HG03469 (cell line): ENCODE results near the gene C3orf18.

Experiments
- ATAC-seq: cut with Tn5 transposase; IDR thresholded peaks from one replicate; pipeline ENCODE4 v1.9.1; 2021; ENCODE audit warnings: mild to moderate bottlenecking, moderate library complexity, moderate number of reproducible peaks; ENCODE audit not compliant: unreplicated experiment

The C3orf18 gene

DNA sequence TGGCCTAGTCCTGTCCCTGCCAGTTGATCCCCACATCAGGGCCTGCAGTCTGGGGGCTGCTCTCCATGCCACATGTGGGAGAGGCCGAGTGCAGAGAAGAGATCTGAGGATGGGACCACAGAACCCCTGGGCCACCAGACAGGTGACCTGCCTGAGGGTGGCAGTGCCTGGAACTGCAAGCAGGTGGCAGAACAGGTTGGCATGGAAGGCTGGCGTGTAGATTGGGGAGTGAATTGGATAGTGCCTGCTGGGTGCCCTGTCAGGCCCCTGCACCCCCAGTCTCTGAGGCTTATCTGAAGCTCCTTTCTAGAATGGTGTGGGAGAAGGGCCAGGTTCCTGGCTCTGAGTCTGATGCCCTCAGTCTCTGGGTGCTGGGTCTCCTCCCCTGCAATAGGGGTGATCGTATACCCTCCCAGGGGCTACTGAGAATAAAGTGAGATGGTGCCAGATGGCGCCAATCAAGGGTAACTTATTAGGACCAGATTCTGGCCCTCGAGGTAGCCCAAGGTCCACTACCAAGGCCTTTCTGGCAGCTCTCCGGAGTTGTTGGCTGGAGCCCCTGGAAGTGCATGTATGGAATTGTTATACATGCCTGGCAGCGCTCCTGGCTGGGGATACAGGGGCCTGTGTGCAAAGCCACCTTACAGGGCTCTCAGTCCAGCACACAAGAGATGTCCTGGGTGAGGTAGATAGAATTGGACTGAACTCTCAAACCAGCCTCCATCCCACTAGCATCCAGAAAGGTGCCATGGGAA lies 15.7 kb downstream of the C3orf18 start:
- ATAC-seq: no peak

DNA sequence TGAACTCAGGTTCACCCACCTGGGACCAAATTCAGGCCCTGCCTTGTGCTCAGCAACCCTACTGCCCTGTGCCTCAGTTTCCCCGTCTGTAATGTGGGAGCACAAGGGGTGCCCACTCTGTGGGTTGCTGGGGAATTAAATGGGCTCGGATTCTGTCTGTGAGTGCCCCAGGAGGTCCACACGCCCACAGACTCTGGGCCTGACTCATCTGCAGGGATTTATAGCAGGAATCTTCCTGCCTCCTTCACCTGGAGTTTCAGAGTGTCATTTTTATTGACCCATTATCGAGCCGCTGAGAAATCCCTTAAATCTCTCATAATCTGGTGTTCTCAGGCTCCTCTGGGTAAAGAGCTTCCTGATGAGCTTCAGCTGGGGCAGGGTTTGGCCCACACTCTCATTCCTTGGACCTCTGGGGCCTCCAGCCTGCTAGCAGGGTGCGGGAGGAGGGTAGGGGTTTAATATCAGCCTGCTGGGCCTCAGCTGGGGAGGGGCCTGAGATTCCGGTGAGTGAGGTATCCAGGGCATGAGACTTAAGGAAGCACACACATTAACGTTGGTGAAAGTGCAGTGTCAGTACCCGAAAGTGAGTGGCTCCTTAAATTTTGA lies 16.4 kb downstream of the C3orf18 start:
- no peak for ATAC-seq

DNA sequence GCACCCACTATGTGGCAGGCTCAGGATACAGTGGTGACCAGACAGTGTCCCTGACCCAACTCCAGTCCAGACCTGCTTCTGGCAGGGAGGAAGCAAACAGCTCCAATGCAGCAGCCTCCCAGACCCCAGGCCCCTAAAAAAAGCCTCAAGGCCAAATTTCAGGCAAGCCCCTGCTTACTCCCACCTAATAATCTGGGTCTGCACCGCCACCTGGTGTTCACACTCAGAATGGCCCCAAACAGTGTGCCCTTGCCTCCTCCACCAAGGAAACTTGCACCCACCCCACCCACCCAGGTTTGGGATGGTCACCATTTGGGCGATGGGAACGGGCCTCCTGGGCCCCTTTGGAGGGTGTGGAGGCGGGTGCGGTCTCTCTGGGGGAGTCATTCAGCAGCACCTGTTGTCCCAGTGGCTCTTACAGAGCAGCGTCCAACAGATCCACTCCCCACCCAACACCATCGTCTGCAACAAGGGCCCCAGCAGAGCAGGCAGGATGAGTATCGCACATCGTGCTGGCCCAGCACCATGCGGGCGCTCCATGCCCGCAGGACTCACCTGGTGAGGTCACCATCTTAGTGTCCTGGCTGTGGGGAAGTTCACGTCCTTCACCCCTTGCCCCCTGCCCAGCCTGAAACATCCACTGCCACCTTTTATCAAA lies 17.3 kb downstream of the C3orf18 start:
- no peak for ATAC-seq

DNA sequence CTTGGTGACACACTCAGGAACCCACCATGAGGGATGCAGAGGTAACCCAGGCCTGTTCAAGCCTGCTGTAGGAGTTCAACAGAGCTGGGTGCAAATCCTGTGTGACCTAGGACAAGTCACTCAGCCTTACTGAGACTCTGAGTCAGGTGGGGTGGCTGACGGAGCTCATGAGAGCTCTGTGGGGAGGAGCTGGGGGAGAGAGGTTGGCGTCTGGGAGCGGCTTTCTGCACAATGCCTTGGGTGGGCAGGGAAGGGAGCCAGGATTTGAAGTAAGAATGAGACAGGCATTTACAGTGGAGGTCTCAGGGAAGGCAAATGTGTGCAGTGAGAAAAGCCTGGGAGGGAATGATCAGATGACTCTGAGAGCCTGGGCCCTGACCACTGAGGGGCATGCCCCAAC lies 18.3 kb downstream of the C3orf18 start:
- no peak for ATAC-seq

DNA sequence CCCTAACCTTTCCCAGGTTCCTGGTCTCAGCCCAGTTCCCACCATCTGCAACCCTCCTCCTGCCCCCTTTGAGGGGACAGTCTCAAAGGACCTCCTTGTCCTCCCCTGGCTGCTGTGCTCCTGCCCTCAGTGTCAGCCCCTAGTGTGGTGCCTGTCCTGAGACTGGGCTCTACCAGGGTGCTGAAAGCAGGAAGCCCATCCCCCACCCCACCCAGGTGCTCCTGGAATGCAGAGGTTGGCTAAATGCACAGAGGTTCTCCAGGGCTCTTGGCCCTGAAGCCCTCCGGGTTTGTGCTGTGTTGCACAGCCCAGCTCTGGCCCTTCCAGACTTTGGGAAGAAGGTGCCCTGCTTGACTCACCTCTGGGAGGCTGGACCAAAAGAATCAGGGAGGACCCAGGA lies 21.8 kb downstream of the C3orf18 start:
- ATAC-seq: no peak

DNA sequence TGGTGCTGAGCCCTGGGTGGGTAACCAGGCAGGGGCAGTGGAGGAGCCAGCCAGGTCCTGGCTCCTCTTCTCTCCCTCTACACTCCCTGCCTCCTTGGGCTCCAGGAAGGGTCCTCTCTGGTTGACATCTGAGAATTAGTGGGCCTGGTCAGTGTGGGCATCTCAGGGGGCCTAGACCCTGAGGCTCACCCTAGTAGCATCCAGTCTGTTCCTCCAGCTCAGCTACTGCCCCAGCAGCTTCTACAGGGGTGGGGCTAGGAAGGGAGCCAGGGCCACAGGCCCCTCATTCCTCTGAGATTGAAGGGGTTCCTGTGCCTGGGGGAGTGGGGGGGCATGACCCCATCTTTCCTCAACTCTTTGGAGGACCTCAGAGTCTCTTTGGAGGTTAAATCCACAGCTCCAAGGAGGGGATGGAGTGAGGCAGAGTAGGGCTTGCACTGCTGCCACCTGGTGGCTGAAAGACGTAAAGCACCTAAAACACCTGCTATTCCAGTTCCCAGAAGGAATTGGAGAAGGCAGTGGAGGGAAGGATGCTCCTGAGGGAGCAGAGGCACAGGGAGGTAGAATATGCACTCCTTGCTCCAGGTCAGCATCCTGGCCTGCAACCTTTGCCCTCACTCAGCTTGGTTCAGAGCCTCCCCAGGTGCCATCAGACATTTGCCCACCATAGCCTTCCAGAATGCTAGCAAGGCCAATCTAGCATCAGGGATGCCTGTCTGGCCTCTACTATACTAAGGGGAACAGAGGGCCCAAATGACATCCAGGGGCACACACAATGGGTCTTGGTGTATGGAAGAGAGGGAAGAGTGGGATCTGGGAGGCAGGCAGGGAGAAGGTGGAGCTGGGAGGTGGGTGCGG lies 25.1 kb downstream of the C3orf18 start:
- ATAC-seq: no peak

DNA sequence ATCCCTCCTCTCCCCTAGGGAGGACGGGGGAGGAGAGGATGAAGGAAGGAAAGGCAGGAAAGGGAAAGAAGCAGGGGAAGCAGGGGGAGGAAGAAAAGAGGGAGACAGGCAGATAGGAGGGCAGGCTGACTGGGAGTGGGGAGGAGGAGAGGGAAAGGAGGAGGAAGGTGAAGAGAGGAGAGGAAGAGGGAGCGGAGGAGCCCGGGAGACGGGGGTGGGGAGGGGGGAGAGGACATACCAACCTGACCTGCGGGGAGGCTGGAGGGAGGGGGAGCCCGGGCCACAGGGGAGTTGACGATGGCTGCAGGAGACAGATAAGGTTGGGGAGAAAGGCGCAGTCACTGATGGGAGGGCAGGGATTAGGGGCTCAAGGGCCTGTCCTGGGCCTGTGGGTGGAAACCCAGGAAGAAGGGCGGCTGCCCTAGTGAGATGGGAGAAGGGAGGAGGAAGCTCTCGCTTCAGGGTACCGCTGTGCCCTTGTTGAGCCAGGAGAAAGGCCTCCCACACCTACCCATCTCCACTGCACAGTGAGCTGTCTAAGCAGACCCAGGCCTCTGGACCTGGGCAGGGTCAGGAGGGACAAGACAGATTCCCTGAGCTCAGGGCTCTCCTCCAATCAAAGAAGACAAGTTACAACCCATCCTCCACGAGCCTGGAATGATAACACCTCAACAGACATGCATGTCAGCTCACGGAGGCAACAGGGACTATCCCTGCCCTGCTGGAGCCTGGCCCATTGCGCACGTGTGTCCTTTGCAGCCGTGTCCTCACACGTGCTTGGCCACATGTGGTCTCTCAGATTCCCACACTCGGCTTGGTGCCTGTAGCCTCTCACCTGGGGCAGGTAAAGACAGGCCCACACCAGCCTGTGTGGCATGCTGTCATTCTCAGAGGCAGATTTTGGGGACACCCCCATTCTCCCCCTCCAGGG lies 27.9 kb downstream of the C3orf18 start:
- no peak for ATAC-seq

DNA sequence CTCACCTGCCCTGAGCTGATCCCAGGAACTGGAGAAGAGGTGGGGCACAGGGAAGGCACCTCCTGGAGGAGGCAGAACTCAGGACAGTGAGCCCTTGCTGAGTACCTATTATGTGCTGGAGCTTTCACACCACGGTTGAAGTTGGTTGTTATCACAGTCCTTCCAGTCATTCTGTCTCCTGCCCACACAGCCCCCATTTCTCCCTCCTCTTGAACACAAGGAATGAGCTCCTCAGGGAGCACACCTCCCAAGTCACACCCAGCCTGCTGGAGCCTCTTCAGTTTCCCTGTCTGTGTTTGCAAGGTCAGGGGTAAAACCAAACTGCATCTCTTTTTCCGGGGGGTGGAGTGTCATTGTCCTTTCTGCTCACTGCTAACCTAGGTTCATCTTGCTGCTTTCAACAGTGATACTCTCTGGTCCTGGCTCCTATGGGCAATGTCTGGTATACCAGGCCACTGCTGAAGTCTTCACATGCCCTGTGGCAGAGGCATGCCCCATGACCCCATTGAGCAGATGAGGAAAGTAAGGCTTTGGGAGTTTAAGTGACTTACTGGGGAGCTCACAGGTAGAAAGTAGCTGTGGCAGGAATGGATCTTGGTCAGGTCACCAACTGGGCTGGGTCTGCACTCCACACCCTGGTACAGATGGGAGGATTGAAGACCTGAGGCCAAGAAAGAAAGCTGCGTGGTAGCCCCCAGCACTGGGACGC lies 30.0 kb downstream of the C3orf18 start:
- ATAC-seq: no peak

DNA sequence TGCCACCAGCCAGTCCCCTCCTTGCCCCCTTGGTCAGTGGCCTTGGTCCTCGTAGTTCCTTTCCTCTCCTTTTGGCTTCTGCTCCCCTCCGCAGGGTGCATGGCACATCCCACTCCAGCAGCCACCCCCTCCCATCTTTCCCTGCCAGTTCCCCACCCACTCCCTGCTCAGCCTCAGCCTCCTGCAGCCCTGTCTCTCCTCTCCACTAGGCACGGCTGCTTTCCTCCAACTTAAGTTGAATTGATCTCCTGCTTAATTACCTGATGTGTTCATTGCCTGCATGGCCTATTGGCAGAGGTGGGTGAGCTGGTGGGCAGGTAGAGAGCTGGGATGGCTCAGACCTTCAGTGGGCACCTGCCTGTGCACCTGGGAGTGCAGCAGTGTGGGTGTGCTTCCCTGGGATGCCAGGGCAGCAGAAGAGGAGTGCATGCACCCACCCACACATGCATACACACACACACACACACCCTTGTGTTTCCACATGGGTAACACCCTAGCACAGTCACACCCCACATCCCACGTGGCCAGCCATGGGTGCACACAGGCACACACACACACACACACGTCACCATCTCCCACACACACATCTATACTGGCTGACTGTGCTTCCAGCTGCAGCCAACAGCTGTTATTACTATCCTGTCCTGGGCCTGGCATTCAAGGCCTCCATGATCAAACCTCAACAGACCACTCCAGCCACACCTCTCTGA lies 30.9 kb downstream of the C3orf18 start:
- no peak for ATAC-seq

DNA sequence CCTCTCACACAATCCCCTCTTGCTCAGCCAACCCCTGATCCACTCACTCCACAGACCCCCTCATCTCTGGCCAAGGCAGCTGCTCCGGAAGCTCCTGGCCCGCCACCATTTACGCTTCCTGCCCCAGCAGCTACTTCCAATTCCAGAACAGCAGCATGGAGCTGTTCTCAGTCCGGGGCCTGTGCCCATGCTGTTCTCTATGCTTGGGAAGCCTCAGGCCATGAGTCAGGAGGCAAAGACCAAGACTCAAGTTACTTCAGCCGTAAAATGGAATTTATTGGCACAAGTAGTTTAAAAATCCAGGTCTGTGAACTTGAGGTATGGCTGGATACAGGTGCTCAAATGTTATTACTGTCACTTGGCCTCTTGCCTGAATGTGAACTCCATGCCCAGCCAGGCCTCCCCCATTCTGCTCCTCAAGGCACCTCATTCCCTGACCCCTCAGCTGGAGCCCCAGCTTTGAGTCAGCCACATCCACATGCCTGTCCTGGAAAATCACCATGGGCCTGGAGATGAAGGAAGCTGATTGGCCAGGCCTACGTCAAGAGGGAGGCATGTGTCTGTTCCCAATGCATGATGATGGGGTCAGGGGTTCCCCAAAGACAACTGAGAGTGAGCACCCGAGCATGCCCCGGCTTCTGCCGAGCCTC lies 32.7 kb downstream of the C3orf18 start:
- no peak for ATAC-seq

DNA sequence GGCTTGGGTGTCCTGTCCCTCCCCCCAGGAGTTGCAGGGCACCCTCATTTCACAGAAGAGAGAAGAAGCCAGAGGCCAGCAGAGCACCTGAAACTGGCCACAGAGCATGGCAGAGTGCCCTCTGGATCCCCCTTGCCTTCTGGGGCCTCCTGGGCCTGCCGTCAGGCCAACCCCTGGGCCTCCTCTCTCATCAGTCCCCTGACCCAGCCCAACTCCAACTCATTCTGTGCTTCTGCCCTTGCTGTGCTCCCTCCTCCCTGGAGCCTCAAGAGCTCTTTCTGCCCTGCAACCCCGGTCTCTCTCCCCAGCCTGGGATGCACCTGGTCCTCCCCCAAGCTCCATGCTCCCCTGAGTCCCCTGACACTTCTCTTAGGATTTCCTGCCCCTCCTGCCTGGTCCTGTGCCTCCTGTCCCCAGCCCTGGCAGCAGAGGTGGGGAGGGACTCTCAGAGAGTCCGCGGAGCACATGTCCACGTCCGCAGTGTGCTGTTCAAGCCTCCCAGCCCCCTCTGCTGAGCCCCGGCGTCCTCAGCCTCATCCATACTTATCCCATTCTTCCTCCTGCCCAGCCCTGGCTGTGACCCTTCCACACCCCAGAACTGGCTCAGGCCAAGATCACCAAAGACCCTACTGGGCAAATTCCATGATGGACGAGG lies 33.6 kb downstream of the C3orf18 start:
- no peak for ATAC-seq

DNA sequence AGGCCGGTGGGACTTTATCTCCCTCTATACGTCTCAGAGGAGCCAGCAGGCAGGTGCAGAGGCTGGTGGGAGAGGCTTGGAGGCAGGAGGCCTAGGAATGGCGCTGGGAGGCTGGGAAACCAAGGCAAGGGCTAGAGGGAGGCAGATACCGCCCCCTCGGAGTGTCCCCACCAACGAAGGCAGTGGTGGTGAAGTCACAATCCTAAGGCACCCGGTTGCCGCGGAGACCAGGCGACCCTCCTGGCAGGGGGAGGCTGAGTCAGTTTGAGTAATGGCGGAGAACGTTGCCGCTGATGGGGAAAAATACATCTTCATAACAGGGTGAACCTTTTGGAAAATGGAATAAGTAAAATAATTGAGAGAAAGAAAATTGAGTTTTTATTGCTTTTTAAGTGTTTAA lies 34.2 kb downstream of the C3orf18 start:
- no peak for ATAC-seq

DNA sequence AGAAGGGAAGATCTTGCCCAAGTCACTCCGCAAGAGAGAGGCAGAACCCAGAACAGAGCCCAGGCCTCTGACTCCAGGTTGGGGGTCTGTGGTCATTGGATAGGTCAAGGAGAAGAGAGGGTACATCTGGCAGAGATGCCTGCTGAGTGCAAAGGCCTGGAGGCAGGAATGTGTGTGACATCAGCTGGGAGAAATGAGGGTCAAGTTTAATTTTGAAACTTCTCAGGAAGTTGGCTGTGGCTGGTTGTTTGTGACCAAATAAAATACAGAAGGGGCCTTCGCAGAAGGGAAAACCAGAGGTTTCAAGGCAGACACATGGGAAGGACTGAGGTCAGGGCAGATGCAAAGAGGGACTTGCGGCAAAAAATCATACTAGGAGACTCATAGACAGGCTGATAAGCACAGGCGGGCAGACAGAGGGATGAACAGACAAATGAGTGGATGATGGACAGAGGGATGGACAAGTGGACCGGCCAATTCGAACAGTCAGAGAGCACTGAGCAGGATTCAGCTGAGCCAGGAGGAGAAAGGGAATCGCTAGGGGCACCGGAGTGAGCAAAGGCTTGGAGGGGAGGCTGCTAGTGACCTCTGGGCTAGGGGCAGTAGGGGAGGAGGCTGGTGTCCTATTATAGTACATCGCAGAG lies 35.4 kb downstream of the C3orf18 start:
- ATAC-seq: no peak

DNA sequence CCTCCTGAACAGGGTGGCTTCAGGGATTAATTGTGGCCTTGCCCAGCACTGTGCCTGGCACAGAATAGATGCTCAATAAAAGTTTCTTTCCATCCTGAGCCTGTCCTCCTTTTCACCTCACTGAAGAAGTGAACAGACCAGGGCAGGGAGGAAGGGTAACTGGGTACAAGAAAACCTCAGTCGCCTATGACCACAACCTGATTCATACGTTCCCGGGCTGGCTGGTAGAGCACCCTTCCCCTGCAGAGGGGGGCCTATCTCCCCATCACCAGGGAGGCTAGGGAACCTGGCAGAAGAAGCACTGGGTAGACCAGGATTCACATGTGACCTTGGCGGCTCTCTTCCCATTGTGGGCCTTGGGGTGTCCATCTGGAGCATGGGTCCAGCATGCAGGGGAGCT lies 36.3 kb downstream of the C3orf18 start:
- no peak for ATAC-seq

DNA sequence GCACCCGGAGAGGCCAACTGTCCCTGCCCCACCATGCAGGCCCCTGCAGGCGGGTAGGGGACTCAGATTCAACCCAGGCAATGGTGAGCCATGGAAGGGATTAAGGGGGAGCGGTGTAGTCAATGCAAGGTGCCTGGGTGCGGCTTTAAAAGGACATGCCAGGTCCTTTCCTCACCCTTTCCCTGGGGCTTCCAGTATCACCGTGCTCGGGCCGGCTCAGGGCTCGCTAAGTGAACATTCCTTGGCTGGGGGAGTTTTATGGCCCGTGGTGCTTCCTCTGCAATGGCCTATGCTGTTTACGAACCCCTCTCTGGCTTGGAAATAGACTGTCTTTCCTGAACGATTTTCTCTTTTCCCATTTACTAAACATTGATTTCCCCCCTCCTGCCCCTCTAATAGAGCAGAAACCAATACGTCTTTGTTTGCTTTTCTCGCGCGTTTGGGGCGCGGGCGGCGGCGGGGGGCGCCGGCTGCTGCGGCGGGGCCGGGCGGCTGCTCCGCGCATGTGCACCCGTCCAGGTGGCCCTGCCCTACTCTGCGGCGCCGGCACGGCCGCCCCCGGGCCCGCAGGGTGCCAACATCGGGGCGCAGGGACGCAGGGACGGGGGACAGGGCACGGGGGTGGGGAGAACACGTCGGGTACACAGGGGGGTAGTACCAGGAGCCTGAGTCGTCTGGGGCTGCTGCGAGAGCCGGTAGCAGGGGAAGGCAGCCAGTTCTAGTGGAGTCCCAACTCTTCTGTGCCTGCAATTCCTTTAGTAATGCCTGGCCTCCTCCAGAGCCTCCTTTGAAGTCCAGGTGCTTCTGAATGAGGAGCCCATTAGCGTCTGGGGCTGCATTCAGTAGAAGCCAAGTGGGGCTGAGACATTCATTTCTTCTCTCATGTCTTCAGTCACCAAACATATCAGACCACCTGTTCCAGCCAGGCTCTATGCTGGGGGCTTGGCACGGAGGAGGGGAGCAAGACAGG lies 37.3 kb downstream of the C3orf18 start:
- ATAC-seq: no peak

DNA sequence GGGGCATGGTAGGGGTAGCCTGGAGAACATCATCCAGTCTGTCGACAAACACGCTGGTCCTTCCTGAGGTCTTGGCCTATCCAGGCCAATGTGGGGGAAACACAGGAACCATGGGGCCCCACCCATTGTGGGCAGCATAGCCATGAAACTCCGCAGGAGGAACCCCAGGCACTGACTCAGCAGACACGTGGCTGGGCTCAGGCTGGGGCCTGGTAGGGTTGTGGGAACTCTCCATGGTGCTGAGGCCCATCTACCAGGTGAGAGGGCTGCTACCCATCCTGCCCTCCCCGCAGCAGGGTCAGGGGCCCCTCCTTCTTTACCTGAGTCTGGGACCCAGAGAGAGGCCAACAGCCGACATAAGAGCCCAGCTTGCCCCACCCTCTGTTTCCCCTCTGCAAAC lies 41.6 kb downstream of the C3orf18 start:
- ATAC-seq: no peak
